ENCODE measurements around the gene MAP2K1.

GRCh38 chr15:66504563-66505429, 118.1 kb downstream of the MAP2K1 start, which contains the start of the genes RPL4 and ZWILCH:
- TF ChIP-seq HDAC8 (tag; IDR thresholded peaks at IDR 0.05) (no peak), ZNF384 (IDR thresholded peaks at IDR 0.05; ENCODE audit: low read depth, low read length) (no peak), EP300 (IDR thresholded peaks at IDR 0.05; ENCODE audit: low read length) (no peak)
